ENCODE data around the gene UNCX.

UNCX gene

GRCh38 chr7:1214516-1214915, 18.2 kb upstream of the UNCX start:
- DNase-seq (ENCODE audit: low read depth in 2 of 2, low spot score in 1 of 2) = no peak

GRCh38 chr7:1218541-1219165, 14.0 kb upstream of the UNCX start:
- no peak for DNase-seq (ENCODE audit: low read depth in 2 of 2, low spot score in 1 of 2)

- DNase-seq (ENCODE audit: low read depth in 2 of 2, low spot score in 1 of 2) = no peak
These were observed 13.2 kb upstream of the UNCX start for GRCh38 chr7:1219498-1219897.

GRCh38 chr7:1220000-1220726, 12.5 kb upstream of the UNCX start:
- no peak for DNase-seq (ENCODE audit: low read depth in 2 of 2, low spot score in 1 of 2)

GRCh38 chr7:1220977-1221745, 11.5 kb upstream of the UNCX start:
- no peak for DNase-seq (ENCODE audit: low read depth in 2 of 2, low spot score in 1 of 2)

GRCh38 chr7:1223196-1223981, 9.3 kb upstream of the UNCX start:
- DNase-seq (ENCODE audit: low read depth in 2 of 2, low spot score in 1 of 2) = no peak

- DNase-seq (ENCODE audit: low read depth in 2 of 2, low spot score in 1 of 2) = no peak
These were observed 8.5 kb upstream of the UNCX start for GRCh38 chr7:1224086-1224716.

- DNase-seq (ENCODE audit: low read depth in 2 of 2, low spot score in 1 of 2) = no peak
These were observed 7.6 kb upstream of the UNCX start for GRCh38 chr7:1225030-1225429.

- peak in 1 of 2 donors; percentile 17 for DNase-seq (ENCODE audit: low read depth in 2 of 2, low spot score in 1 of 2)
These were observed 7.1 kb upstream of the UNCX start for GRCh38 chr7:1225441-1226185.

- no peak for DNase-seq (ENCODE audit: low read depth in 2 of 2, low spot score in 1 of 2)
These were observed 6.3 kb upstream of the UNCX start for GRCh38 chr7:1226186-1226901.

- no peak for DNase-seq (ENCODE audit: low read depth in 2 of 2, low spot score in 1 of 2)
These were observed 5.4 kb upstream of the UNCX start for GRCh38 chr7:1227071-1227804.

GRCh38 chr7:1227814-1228544, 4.7 kb upstream of the UNCX start:
- DNase-seq (ENCODE audit: low read depth in 2 of 2, low spot score in 1 of 2) = no peak

- DNase-seq (ENCODE audit: low read depth in 2 of 2, low spot score in 1 of 2) = no peak
These were observed 4.0 kb upstream of the UNCX start for GRCh38 chr7:1228545-1229201.

- no peak for DNase-seq (ENCODE audit: low read depth in 2 of 2, low spot score in 1 of 2)
These were observed 3.3 kb upstream of the UNCX start for GRCh38 chr7:1229202-1229947.

GRCh38 chr7:1229956-1230355, 2.7 kb upstream of the UNCX start:
- DNase-seq (ENCODE audit: low read depth in 2 of 2, low spot score in 1 of 2) = no peak

- DNase-seq (ENCODE audit: low read depth in 2 of 2, low spot score in 1 of 2) = no peak
These were observed 2.1 kb upstream of the UNCX start for GRCh38 chr7:1230411-1231213.

All from stimulated activated CD8-positive, alpha-beta memory T cell treated with anti-CD3 and anti-CD28 coated beads, Interleukin-4, amount 100 ng/mL, for 4 hours (primary cell).